ENCODE measurements around the gene SELENOF. TPM values are rescaled to one million over a fixed set of nuclear protein-coding genes. Genes with fewer than 3 reads are reported as not detected.

SELENOF gene
- polyA plus RNA-seq, 1 of the 3 experiments (the other 2 are of a cell fraction) = 155 TPM

GRCh38 chr1:86948212-86948611 is 34.3 kb upstream of the SELENOF start:
- peaks cover 9% of the 10 kb centered on the region; the same call in 1 of the 2 replicates for H4K20me1 ChIP-seq (ENCODE audit: insufficient read depth)
- no peak for TF ChIP-seq MEF2A (IDR thresholded peaks at IDR 0.05; ENCODE audit: borderline replicate concordance, low read depth)
- no peak overlapping the region for H3K4me3 ChIP-seq (ENCODE audit: low read depth in 2 of 2, low read length in 1 of 2)
- no peaks in the 10 kb centered on the region for H3F3A ChIP-seq (replicated peaks; ENCODE audit: insufficient read depth)
- H3K9me3 ChIP-seq = no peaks in the 10 kb centered on the region
- H2AFZ ChIP-seq (ENCODE audit: low read depth) = no peak overlapping the region
- no peak overlapping the region for H3K4me2 ChIP-seq
- no peak overlapping the region for H3K27ac ChIP-seq (ENCODE audit: low read depth in 2 of 2, low read length in 1 of 2)
- H3K27me3 ChIP-seq (ENCODE audit: insufficient read depth) = no peaks in the 10 kb centered on the region
- H3K9ac ChIP-seq = no peak overlapping the region
- peaks cover 24% of the 10 kb centered on the region for H3K79me2 ChIP-seq (ENCODE audit: insufficient read depth)
- 94% methylated on average over 5 of the region's 5 CpGs for WGBS (ENCODE audit: low lambda C conversion rate)
- no peaks in the 10 kb centered on the region for H3K36me3 ChIP-seq (replicated peaks in 1 of 2; ENCODE audit: control insufficient read depth in 1 of 2, insufficient read depth in 2 of 2, low read length in 1 of 2)
- CTCF ChIA-PET = no interaction called here
- POLR2A ChIA-PET = no interaction called here
- DNase-seq = no peak
- H3K4me1 ChIP-seq (ENCODE audit: control insufficient read depth in 1 of 2, insufficient read depth in 2 of 2, low read depth in 1 of 2, low read length in 1 of 2) = no peaks in the 10 kb centered on the region
- H3K9me2 ChIP-seq = no peaks in the 10 kb centered on the region

- CTCF ChIA-PET = interaction anchor here (1.2 to 2.4 kb wide), 4 partner anchors 10 to 102 kb away, joined by 3 to 8 read pairs (median 5); partner anchors contain the start of gene HS2ST1
- H4K20me1 ChIP-seq (ENCODE audit: insufficient read depth) = peaks cover 2% of the 10 kb centered on the region; the same call in 1 of the 2 replicates
- POLR2A ChIA-PET = no interaction called here
Measured at GRCh38 chr1:86942743-86943142, 28.8 kb upstream of the SELENOF start.

More at GRCh38 chr1:86942743-86943142, 28.8 kb upstream of the SELENOF start:
- H3K9ac ChIP-seq = no peak overlapping the region
- H3K27me3 ChIP-seq (ENCODE audit: insufficient read depth) = no peaks in the 10 kb centered on the region
- peaks cover 0 to 9% of the 10 kb centered on the region in 2 experiments; a peak in 2 of 4 replicates for H3K4me1 ChIP-seq (ENCODE audit: control insufficient read depth in 1 of 2, insufficient read depth in 2 of 2, low read depth in 1 of 2, low read length in 1 of 2)
- H3K36me3 ChIP-seq (replicated peaks in 1 of 2; ENCODE audit: control insufficient read depth in 1 of 2, insufficient read depth in 2 of 2, low read length in 1 of 2) = no peaks in the 10 kb centered on the region
- no peak overlapping the region for H3K4me2 ChIP-seq
- no peak overlapping the region for H3K4me3 ChIP-seq (ENCODE audit: low read depth in 2 of 2, low read length in 1 of 2)
- no peaks in the 10 kb centered on the region for H3F3A ChIP-seq (replicated peaks; ENCODE audit: insufficient read depth)
- TF ChIP-seq RAD21 (IDR thresholded peaks at IDR 0.05; ENCODE audit: low read length) (no peak), EZH2phosphoT487 (IDR thresholded peaks at IDR 0.05; ENCODE audit: borderline replicate concordance, low read depth) (no peak), TAF1 (IDR thresholded peaks at IDR 0.05; ENCODE audit: borderline replicate concordance, low read depth, low read length) (no peak), YY1 (IDR thresholded peaks at IDR 0.05; ENCODE audit: low read depth) (no peak), USF1 (IDR thresholded peaks at IDR 0.05; ENCODE audit: borderline replicate concordance, low read depth) (no peak), MEF2A (IDR thresholded peaks at IDR 0.05; ENCODE audit: borderline replicate concordance, low read depth) (no peak), CTCF (IDR thresholded peaks at IDR 0.05) (no peak), GABPA (IDR thresholded peaks at IDR 0.05; ENCODE audit: low read depth) (no peak), RCOR1 (IDR thresholded peaks at IDR 0.05; ENCODE audit: low read length) (no peak), POLR2AphosphoS5 (IDR thresholded peaks at IDR 0.05; ENCODE audit: low read depth, low read length) (no peak), TEAD4 (IDR thresholded peaks at IDR 0.05; ENCODE audit: borderline replicate concordance, insufficient read depth) (no peak)
- H3K27ac ChIP-seq (ENCODE audit: low read depth in 2 of 2, low read length in 1 of 2) = no peak overlapping the region
- H3K9me2 ChIP-seq = no peaks in the 10 kb centered on the region
- no peak overlapping the region for H2AFZ ChIP-seq (ENCODE audit: low read depth)
- H3K9me3 ChIP-seq = no peaks in the 10 kb centered on the region
- peaks cover 49% of the 10 kb centered on the region for H3K79me2 ChIP-seq (ENCODE audit: insufficient read depth)
- no peak for DNase-seq

Measured in SK-N-SH (cell line).